ENCODE data around the gene NUP37.

GRCh38 chr12:102026728-102027127, 93.2 kb downstream of the NUP37 start:
- TF ChIP-seq, protein P1, sequence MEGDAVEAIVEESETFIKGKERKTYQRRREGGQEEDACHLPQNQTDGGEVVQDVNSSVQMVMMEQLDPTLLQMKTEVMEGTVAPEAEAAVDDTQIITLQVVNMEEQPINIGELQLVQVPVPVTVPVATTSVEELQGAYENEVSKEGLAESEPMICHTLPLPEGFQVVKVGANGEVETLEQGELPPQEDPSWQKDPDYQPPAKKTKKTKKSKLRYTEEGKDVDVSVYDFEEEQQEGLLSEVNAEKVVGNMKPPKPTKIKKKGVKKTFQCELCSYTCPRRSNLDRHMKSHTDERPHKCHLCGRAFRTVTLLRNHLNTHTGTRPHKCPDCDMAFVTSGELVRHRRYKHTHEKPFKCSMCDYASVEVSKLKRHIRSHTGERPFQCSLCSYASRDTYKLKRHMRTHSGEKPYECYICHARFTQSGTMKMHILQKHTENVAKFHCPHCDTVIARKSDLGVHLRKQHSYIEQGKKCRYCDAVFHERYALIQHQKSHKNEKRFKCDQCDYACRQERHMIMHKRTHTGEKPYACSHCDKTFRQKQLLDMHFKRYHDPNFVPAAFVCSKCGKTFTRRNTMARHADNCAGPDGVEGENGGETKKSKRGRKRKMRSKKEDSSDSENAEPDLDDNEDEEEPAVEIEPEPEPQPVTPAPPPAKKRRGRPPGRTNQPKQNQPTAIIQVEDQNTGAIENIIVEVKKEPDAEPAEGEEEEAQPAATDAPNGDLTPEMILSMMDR (IDR thresholded peaks at IDR 0.05; ENCODE audit: insufficient read depth, low read length) = no peak
- TF ChIP-seq POLR2AphosphoS5 (IDR thresholded peaks at IDR 0.05; ENCODE audit: low read depth) (no peak), GABPA (IDR thresholded peaks at IDR 0.05; ENCODE audit: low read depth) (no peak), SPI1 (IDR thresholded peaks at IDR 0.05; ENCODE audit: borderline replicate concordance, low read depth) (no peak)
- TF ChIP-seq, protein P2, sequence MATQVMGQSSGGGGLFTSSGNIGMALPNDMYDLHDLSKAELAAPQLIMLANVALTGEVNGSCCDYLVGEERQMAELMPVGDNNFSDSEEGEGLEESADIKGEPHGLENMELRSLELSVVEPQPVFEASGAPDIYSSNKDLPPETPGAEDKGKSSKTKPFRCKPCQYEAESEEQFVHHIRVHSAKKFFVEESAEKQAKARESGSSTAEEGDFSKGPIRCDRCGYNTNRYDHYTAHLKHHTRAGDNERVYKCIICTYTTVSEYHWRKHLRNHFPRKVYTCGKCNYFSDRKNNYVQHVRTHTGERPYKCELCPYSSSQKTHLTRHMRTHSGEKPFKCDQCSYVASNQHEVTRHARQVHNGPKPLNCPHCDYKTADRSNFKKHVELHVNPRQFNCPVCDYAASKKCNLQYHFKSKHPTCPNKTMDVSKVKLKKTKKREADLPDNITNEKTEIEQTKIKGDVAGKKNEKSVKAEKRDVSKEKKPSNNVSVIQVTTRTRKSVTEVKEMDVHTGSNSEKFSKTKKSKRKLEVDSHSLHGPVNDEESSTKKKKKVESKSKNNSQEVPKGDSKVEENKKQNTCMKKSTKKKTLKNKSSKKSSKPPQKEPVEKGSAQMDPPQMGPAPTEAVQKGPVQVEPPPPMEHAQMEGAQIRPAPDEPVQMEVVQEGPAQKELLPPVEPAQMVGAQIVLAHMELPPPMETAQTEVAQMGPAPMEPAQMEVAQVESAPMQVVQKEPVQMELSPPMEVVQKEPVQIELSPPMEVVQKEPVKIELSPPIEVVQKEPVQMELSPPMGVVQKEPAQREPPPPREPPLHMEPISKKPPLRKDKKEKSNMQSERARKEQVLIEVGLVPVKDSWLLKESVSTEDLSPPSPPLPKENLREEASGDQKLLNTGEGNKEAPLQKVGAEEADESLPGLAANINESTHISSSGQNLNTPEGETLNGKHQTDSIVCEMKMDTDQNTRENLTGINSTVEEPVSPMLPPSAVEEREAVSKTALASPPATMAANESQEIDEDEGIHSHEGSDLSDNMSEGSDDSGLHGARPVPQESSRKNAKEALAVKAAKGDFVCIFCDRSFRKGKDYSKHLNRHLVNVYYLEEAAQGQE (IDR thresholded peaks at IDR 0.05; ENCODE audit: insufficient replicate concordance, low read depth) = no peak
